PFSK-1 (cell line): ENCODE results near the gene VEGFC.

Source experiments
- FOXP2 ChIP-seq: optimal IDR thresholded peaks from 2 replicates; pipeline ENCODE3; 2011; ENCODE audit warnings: borderline replicate concordance, control low read depth, inconsistent platforms; ENCODE audit not compliant: insufficient read depth; ENCODE audit errors: extremely low read length, extremely low read depth
- POLR2AphosphoS5 ChIP-seq: IDR thresholded peaks from 2 replicates; pipeline ENCODE4 v1.6.1; 2012; ENCODE audit warnings: low read depth, mild to moderate bottlenecking, control low read depth, low read length, moderate library complexity
- REST ChIP-seq, 2 experiments: IDR thresholded peaks; 2 replicates each; pipeline versions ENCODE4 v1.6.1 to v1.8.0; 2011 to 2012; ENCODE audit warnings: low read depth in 2 of 2, low read length in 2 of 2, control low read depth in 1 of 2, inconsistent platforms in 1 of 2, mild to moderate bottlenecking in 1 of 2, moderate library complexity in 1 of 2; ENCODE audit not compliant: insufficient read depth in 1 of 2

- TF ChIP-seq POLR2AphosphoS5 = peak; percentile 32; the same call in 1 of the 2 replicates
- no peak for TF ChIP-seq FOXP2
- TF ChIP-seq REST (IDR thresholded peaks at IDR 0.05; ENCODE audit: insufficient read depth in 1 of 2, low read depth in 2 of 2, low read length in 2 of 2) = no peak
These were observed 8.3 kb upstream of the VEGFC start for GRCh38 chr4:176800891-176801534.
